Gastrocnemius medialis (tissue), 4 donors: ENCODE results near the gene ZNF320.

ENCODE experiments used
- CTCF ChIP-seq, 5 experiments: fragments of 450-650 bp in 3 of 5; fragments of 200-600 bp in 2 of 5; sonication (generic) in 2 of 5; IDR thresholded peaks in 4 of 5; conservative IDR thresholded peaks in 1 of 5; 1 replicate in 4 of 5; 2 replicates in 1 of 5; pipeline ENCODE4 v1.5.1; 2016 to 2019; ENCODE audit warnings: antibody characterized with exemption in 5 of 5, mild to moderate bottlenecking in 3 of 5, moderate library complexity in 3 of 5
- POLR2A ChIP-seq, 2 donors: fragments of 450-650 bp; IDR thresholded peaks; one replicate each; pipeline ENCODE4 v1.6.1; 2017; ENCODE audit warnings: antibody characterized with exemption in 2 of 2, mild to moderate bottlenecking in 2 of 2, moderate library complexity in 2 of 2

DNA sequence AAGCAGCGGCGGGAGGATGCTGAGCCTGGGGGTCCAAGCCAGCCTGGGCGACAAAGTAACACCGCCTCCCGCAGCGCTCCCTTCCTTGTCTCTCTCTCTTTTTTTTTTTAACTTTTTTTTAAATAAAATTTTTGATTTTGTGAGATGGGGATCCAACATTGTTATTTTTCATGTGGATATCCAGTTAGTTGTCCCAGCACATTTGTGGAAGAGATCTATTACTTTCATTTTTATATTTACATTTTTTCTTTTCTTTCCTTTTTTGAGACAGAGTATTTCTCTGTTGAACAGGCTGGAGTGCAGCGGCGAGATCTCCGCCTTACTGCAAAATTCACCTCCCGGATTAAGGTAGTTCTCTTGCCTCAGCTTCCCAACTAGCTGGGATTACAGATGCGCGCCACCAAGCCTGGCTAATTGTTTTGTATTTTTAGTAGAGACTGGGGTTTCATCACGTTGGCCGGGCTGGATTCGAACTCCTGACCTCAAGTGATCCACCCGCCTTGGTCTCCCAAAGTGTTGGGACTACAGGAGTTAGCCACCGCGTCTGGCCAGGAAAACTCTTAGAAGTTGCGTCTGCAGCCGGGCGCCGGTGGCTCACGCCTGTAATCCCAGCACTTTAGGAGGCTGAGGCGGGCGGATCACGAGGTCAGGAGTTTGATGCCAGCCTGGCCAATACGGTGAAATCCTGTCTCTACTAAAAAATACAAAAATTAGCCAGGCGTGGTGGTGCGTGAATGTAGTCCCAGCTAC lies 45.9 kb upstream of the ZNF320 start:
- no peak for TF ChIP-seq CTCF (IDR thresholded peaks at IDR 0.05 in 4 of 5, conservative IDR thresholded peaks at IDR 0.05 in 1 of 5)
- no peak for TF ChIP-seq POLR2A (IDR thresholded peaks at IDR 0.05)
